ENCODE results near the gene SLC28A1.
"Not testable (repeated sequence)": the region's sequence is repeated elsewhere in the genome, so short reads cannot be mapped to it uniquely, and the experiment has no call there.

SLC28A1 gene

DNA sequence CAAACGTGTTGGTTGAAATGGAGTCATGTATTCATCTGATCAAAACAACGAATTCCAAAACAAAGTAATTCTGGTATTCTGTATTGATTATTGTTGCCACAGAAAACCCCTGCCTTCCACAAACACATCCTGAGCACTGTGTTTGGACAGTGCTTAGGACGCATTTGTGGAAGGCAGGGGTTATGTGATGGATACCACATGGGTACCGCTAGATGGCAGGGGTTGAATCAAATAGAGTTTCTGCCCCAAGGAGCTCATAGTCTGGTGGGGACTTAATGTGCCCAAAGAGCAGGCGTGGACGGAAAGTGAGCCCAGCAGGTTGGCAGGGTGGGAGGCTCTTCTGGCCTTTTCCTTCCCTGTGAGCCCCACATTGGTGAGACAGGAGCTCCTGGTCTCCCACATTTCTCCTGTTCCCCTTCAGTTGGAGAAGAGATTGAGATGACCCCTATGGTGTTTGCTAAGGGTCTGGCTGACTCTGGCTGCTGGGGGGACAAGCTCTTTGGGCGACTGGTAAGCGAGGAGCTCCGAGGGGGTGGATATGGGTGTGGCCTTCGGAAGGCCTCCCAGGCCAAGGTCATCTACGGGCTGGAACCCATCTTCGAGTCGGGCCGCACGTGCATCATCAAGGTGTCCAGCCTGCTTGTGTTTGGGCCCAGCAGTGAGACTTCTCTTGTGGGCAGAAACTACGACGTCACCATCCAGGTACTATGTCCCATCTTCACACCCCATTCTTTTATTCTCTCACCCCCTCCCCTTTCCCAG lies 22.1 kb upstream of the SLC28A1 start:
- DNase-seq (ENCODE audit: low read depth) = no peak

DNA sequence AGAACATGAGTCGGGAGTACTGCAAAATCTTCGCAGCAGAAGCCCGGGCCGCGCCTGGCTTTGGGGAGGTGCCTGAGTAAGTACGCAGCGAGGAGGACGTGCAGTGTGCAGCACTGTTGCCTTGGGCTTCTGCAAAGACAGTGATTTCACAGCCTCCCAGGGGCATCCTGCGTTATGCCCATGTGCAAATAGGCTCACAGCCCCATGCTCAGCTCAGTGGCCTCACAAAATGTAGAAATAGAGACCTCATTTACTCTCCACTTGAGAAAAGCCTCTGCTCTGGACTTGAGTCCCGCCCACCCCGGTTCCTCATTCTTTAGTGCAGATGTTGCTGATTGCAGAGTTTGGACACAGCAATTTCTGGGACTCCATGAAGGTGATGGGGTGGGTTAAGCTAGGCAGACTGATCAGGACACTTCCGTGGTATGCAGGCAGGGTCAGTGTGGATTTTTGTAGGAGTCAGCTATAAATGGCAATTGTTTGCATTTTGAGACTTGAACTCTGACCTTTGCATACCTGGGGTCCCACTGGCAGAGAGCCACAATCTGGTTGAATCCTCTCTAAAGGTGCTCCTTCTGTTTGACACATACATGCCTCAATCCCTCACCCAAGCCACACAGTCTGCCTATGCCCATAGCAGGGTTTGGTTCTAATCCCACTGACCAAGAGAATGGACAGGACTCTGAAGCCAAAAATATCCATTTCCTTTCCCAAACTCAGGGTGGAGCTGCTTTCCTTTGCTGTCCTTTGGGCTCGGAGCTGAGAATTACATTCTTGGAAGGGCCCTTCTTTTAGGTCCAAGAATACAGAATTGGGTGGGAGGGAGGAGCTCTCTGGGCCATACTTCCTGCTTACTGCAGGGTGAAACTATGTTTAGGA lies 20.7 kb upstream of the SLC28A1 start:
- DNase-seq (ENCODE audit: low read depth) = no peak

DNA sequence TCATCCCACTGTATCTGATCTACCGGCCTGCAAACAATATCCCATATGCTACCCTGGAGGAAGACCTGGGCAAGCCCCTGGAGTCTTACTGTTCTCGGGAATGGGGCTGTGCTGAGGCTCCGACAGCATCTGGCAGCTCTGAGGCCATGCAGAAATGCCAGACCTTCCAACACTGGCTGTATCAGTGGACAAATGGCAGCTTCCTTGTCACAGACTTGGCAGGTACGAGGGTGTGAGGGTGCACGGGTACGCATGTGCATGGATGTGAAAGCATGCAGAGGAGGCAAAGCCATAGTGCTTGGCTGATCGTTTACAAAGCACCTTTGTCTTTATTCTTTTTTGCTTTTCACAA lies 20.0 kb upstream of the SLC28A1 start:
- DNase-seq (ENCODE audit: low read depth) = no peak

DNA sequence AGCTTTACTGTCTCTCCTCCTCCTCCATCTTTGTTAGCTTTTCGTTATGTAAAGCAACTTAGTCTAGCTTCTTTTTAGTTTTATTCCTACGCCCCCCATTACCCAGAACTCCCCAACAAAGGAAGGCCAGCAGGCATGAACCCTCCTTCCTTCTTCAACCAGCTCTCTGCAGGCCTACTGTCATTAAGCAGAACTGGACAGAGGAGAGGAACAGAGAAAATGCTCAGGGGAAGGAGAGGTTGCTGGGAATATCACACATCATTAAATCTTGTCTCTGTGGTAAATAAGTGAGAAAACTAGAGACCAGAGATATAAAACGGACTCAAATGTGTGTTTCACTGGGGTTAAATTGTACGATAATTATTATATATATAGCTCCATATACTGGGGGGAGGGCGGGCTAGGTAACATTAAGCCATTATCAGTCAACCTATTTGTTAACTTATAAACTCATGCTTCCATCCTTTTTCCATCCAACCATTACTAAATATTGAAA lies 19.3 kb upstream of the SLC28A1 start:
- no peak for DNase-seq (ENCODE audit: low read depth)

DNA sequence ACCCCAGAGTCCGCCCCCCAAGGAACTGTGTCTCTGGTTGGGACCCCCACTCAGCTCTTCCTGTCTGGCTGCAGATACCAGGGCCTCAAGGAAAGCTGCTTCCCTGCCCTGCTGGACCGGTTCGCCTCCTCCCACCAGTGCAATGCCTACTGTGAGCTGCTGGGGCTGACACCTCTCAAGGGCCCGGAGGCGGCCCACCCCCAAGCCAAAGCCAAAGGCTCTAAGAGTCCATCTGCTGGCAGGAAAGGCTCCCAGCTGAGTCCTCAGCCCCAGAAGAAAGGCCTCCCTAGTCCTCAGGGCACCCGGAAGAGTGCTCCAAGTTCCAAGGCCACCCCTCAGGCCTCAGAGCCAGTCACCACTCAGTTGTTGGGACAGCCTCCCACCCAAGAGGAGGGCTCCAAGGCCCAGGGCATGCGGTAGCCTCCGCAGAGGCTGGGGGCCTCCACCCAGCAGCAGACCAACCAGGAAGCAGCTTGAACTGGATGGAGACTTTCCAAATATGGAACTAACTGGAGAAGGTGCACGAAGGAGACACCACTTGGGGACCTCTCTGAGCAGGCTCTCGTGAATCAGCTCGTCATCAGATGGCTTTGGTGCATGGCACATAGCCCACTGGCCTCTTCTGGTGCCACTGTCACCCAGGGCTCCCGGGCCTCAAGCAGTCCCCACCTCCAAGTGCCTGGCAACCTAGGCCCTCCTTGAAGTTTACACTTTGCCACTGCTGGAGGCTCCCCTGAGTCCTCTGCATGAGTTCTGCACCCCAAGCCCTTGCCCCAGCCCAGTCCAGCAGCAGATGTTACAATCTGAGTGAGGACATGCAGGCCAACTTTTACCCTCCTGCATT lies 16.2 kb upstream of the SLC28A1 start:
- no peak for DNase-seq (ENCODE audit: low read depth)

DNA sequence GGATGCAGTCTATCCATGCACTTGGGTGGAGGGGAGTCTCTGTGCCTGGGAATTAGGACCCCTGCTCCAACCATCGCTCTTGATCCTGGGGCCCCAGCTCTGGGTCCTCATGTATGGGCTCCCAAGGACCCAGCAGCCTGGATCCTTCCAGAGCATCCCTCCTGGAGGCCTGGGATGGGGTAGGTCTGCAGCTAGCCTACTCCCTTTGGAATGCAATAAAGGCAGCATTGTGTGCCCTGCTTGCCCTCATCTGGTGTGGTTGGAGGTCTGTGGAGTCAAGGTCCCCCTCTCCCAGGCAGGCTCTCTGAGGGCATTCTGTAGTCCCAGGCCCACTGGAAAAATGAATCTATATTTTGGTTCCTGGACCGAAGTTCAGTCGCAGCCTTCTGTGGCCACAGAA lies 15.0 kb upstream of the SLC28A1 start:
- DNase-seq (ENCODE audit: low read depth) = no peak

DNA sequence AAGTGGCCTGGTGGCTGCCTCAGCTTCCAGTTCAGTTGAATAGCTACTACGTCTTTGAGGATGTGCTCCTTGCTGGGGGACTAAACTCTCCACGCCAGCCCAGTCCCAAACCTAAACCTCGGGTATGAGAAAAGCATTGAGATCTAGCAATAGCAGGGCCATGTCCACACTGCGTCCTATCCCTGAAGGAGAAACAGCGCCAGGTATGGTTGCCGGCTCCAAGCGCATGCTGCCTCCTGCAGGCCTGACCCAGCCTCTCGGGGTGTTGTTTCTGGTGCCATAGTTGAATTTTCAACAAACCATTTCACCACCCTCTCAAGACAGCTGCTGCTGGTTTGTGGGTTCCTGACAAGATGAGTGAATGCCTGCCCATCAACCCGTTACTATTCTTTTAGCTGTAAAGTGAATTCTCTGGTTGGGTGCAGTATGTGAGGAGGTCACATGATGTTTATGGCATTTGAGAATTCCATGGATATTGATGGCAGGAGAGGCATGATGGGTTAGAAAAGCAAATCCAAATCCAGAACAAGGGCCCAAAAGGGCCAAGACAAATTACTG lies 13.0 kb upstream of the SLC28A1 start:
- no peak for DNase-seq (ENCODE audit: low read depth)

DNA sequence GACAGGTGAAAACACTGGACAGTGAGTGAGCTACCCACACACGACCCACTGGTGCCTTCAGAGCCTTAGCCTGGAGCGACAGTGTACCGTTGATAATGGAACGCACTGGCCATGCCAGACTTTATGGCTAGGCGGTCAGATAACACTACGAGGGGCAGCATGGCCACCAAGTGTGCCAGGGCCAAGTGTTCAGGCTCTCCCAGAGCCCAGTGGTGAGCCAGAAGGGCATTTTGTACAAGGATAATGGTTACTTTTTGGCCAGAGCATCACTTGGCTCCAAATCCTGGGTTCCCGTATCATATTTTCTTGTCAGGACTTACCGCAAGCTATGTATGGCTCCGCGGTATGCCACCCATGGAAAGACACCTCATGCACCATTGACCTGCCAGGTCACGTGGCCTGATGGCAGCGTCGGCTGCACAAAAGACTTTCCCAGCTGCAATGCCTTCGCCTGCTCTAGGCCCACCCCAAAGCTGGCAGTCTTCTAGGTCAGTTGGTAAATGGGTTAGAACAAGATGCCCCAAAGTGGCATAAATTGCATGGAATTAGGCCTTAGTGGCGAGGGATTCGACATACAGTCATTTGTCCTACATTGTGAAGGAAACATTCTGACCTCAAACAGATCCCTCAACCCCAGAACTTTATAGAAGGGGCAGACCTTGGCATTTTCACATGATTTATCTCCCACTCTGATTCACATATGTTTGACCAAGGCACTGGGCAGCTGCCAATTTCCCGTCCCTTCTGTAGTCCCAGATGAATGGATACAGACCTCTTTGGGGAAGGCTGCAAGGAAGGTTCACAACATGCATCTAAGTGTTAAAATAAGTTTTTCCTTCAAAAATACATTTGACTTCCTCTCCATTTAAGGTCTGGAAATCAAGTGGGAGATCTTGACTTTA lies 12.2 kb upstream of the SLC28A1 start:
- DNase-seq (ENCODE audit: low read depth) = no peak

DNA sequence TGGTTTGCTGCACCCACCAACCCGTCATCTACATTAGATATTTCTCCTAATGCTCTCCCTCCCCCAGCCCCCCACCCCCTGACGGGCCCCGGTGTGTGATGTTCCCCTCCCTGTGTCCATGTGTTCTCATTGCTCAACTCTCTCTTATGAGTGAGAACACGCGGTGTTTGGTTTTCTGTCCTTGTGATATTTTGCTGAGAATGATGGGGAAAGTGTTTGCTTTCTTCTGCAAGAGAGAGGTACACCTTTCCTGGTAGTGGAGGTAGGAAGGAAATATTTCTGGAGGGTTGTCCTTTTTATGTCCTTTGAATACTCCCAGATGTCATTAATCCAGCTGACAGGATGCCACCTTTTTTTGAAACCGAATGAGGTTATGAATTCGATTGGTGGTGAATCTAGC lies 10.5 kb upstream of the SLC28A1 start:
- no peak for DNase-seq (ENCODE audit: low read depth)

DNA sequence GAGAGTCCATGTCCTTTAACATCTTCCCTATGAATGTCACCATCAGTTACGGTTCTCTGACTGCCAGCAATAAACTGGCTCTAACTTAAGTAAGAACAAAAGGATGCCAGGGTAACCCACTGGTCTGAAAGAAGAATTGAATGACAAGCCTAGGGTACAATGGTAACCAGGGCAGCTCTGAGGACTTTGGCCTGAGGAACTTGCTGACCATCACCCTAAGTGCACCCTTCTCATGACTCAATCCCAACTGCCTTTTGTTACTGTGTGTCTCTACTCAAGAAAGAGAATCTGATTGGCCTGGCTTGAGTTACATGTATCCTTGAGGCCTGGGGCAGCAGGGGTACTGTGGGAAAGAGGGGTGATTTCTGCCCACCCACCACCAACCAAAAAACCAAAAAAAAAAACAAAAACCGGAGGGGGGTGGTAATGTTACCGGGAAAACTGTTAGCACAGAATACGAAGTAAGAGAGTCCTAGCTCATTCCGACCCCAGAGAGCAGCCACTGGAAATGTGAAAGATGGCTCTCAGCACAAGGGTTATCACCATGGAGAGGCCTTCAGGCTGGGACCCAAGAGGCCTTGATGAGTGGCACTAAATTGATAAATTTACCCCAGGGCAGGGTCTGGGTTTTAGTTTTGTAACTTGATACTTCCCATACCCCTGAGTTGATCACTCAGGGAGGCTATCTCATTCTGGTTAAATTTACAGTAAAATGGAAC lies 9.3 kb upstream of the SLC28A1 start:
- no peak for DNase-seq (ENCODE audit: low read depth)

DNA sequence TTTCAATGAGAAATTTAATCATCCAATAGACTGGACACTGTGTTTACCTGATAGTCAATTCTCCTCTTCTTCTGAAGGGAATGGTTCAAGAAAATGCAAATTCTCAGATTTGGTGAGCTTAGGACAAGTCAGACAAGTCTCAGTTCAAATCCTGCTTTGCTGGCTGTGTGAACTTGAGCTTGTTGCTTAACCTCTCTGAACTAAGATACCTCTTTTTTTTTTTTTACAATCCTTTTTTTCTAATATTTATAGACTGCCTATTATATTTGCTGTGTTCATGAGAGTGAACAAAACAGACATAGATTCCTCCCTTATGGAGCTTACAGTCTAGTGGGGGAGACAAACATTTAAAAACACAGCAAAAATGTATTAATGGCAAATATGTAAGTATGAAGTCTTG lies 8.2 kb upstream of the SLC28A1 start:
- DNase-seq (ENCODE audit: low read depth) = no peak

DNA sequence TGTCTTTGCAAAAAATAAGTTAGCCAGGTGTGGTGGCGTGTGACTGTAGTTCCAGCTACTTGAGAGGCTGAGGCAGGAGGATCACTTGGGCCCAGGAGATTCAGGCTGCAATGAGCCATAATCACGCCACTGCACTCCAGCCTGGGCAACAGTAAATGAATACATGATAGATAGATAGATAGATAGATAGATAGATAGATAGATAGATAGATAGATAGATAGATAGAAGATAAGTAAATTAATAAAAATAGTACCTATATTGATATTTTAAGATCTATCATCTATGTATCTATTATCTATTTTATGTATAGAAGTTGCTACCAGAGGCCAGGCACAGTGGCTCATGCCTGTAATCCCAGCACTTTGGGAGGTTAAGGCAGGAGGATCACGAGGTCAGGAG lies 6.8 kb upstream of the SLC28A1 start:
- DNase-seq (ENCODE audit: low read depth) = not testable (repeated sequence)

DNA sequence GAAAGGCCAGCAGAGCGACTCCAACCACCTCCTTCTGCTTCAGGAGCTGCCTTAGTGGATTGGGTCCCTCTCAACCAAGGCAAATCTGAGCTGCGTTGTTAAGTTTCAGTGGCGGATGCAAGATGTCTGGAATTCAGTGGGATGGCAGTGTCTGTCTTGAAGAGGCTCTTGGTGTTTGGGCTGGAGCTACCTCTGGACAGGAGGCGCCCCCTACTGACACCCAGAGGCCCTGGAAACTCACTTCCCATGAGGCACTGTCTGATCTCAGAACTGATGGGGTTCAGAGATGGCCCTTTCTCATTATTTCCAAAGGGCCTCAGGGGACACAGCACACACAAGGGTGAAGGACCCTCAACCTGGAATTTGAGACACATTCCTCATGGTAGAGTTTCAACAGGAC lies 6.0 kb upstream of the SLC28A1 start:
- peak; percentile 11 for DNase-seq (ENCODE audit: low read depth)

DNA sequence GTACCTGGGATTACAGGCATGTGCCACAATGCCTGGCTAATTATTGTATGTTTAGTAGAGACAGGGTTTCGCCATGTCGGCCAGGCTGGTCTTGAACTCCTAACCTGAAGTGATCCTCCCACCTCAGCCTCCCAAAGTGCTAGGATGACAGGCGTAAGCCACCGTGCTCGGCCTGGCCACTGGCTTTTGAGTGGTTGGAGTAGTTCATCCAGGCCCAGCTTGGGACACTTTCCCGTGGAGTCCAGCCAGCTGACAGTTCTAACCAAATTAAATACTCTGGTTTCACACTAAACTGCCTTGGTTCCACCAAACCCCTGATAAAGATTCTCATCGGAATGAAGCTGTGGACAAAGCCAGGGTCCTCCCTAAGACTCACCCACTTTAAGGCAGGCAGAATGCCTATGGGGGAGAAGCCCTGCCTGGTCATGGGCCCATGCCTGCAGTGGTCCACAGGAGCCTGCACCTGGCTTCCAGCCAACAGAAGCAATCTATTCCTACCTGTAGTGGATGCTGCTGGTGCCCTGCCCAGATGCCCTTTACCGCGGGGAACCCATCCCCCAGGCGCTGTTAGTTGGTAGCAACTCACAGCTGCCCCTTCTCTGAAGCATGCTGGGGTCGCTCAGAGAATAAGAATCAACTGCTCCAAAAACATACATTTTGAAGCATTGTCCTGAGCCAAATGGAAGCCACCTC lies 5.2 kb upstream of the SLC28A1 start:
- no peak for DNase-seq (ENCODE audit: low read depth)

DNA sequence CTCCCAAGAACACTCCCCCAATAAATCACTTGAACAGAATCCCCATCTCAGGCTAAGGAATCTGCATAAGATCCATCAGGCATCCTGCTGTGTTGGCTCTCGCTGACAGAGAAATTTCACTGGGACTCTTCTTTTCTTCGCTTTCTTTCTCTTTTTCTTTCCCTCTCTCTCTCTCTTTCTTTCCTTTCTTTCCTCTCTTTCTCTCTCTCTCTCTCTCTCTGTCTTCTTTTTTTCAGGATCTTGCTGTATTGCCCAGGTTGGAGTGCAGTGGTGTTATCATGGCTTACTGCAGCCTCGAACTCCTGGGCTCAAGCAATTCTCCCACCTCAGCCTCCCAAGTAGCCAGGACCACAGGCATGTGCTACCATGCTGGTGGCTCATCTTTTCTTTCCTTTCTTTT lies 4.5 kb upstream of the SLC28A1 start:
- no peak for DNase-seq (ENCODE audit: low read depth)

DNA sequence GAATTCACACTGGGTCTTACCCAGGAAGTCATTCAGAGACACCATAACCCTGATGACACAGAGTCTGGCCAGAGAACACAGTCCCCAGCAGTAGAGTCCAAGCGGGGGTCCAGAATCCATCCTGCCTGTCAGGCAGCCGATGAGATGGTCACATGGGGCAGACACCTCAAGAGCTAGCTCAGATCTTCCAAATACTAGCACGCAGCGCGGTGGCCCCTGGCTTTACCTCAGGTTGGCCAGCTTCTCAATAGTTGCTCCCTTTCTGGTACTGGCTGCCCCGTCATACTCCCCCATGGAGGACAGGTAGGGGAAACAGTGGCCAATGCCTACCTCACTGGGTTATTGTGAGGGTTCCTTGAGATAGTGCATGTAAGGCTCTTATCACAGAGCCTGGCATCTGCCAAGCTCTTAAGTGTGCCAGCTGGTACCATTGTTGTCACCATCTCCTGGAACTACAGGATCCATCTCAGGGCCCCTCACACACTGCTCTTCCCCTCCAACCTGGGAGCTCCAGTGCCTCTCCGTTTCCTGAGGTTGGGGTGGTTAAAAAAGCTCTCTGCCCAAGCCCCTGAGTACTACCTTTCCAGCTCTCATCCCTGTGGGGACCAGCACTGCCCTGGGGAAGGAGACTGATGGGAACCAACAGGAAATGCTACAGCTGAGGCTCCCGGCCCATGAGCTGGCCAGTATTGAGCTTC lies 3.5 kb upstream of the SLC28A1 start:
- no peak for DNase-seq (ENCODE audit: low read depth)

DNA sequence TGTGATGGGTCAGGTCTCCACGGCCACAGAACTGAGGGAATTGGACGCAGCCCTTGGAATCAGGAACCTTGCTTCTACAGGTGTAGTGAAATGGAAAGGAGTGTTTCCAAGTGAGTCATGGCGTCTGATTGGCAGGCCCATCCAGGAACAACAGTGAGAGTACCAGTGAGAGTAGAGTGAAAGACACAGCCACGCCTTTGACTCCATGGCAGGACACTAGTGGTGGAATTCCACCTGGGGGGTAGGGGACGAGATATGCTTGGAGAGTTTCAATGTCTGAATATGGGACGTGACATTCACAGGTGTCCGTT lies 3.0 kb upstream of the SLC28A1 start:
- no peak for DNase-seq (ENCODE audit: low read depth)

DNA sequence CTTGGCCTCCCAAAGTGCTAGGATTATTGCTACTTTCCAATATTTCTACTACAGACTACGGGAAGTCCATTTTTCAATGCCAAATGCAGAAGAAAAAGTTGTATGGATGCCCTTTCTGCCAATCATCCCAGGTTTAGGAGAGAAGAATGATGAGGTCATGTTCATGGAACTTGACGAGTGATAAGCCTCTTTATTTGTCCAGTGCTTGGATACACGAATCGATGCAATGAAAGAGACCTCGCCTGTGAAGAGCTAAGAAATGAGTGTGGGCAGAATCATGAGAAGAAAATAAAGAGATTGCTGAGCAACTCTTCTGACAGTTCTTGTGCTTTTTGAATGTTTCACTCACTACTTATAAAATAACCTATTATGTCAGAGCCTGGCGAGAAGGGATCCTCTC lies 996 bp upstream of the SLC28A1 start:
- DNase-seq (ENCODE audit: low read depth) = no peak

DNA sequence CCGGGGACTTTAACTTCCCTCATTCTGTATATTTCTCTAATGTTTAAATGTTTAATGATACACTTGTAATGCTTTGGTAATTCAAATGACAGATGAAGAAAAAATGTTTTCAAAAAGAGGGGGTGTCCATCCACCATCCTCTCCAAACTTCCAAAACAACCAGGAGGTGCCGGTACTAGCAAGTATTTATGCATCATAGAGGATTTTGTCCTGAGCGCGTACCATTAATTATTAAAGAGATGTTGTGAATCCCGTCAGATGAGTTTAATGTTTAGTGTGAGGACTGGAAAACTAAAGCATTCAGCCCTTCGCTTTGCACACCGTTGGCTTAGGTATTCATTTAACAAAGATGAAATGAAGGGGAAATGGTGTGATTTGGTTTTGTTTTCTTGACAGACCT lies 1.3 kb downstream of the SLC28A1 start:
- no peak for DNase-seq (ENCODE audit: low read depth)
